ENCODE data around the gene NAT16.

DNA sequence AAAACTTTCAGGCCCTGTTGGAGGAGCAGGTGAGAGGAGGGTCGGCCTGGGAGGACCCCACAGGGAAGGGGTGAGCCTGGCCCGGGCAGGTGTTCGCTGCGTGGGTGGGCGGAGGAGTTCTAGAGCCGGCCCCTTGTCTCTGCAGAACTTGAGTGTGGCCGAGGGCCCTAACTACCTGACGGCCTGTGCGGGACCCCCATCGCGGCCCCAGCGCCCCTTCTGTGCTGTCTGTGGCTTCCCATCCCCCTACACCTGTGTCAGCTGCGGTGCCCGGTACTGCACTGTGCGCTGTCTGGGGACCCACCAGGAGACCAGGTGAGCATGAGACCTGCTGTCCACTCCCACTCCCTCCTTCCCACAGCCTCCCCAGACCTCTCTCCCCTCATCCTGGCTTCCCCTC lies 43.4 kb upstream of the NAT16 start:
- no peak for TF ChIP-seq CTCF (IDR thresholded peaks at IDR 0.05)
- TF ChIP-seq POLR2AphosphoS5 (IDR thresholded peaks at IDR 0.05), result no peak
- TF ChIP-seq EP300 (IDR thresholded peaks at IDR 0.05), result no peak
- TF ChIP-seq POLR2A (IDR thresholded peaks at IDR 0.05; ENCODE audit: low read depth), result no peak

Measured in esophagus muscularis mucosa (tissue), 4 donors.